Measurements from ENCODE around the gene PI4KA.
A peak's percentile ranks its signal among the peaks of the same experiment; 100 is the strongest.
"Not testable (repeated sequence)": the region's sequence is repeated elsewhere in the genome, so short reads cannot be mapped to it uniquely, and the experiment has no call there.

PI4KA gene

GRCh38 chr22:20775342-20775895, 83.2 kb downstream of the PI4KA start:
- no peak for DNase-seq (ENCODE audit: low spot score)

- no peak for DNase-seq (ENCODE audit: low spot score)
These were observed 83.7 kb downstream of the PI4KA start for GRCh38 chr22:20774882-20775281.

- DNase-seq (ENCODE audit: low spot score), result no peak
These were observed 84.8 kb downstream of the PI4KA start, which contains the start of gene SERPIND1 for GRCh38 chr22:20773793-20774212. Gene SERPIND1, plus strand, starts transcription at chr22:20774113. Its CDS starts 5,200 bp downstream, at chr22:20779313.

GRCh38 chr22:20771918-20772625, 86.5 kb downstream of the PI4KA start:
- no peak for DNase-seq (ENCODE audit: low spot score)

GRCh38 chr22:20769496-20769826, 89.2 kb downstream of the PI4KA start:
- not testable (repeated sequence) for DNase-seq (ENCODE audit: low spot score)

GRCh38 chr22:20766530-20766929, 92.1 kb downstream of the PI4KA start:
- no peak for DNase-seq (ENCODE audit: low spot score)

DNA sequence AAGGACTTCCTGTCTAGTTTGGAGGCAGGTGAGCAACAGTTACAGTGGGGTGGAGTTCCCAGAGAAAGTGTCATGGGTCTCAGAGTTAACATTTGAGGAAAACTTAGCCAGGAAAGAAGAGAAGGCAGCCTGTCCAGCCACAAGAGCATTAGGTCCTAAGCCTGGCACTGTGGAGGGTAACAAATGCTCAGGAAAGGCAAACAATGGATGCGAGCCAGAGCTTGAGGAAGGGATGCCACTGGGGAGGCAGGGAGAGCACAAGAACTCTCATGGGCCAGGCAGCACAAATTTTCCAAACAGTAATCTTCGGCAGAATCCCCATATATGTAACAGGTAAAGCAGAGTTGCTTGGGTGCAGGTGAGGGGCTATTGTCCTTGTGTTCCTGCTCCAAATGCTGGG, 92.7 kb downstream of the PI4KA start:
- no peak for DNase-seq (ENCODE audit: low spot score)

DNA sequence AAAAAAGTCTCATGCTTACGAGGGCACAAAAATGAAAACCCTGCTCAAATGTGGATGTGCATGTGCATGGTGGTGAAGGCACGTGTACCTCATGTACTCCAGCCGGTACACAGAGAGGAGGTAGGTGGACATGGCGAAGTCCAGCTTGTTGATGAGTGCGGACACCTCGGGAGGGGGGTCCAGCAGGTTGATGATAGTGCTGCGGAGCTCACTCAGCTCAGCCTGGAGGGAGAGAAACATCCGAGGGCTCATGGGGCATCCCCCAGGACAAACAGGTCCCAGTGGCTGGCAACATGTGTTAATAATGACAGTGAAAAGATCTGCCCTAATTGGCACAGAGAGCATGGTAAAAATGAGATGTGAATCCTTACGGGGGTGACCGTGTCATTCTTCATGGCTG, 93.9 kb downstream of the PI4KA start:
- DNase-seq (ENCODE audit: low spot score), result no peak

DNA sequence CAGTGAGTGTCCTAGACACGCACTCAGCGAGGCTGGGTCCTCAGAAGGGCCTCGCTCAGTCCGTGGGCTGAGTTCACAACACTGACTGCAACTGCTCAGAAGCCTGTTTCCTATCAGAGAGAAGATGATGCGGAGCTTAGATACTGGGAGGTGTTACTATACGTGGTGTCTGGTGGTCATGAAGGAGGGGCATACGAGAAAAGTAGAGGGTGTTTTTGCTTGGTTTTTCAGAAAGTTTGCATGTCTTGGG, 94.2 kb downstream of the PI4KA start:
- DNase-seq (ENCODE audit: low spot score), result no peak

DNA sequence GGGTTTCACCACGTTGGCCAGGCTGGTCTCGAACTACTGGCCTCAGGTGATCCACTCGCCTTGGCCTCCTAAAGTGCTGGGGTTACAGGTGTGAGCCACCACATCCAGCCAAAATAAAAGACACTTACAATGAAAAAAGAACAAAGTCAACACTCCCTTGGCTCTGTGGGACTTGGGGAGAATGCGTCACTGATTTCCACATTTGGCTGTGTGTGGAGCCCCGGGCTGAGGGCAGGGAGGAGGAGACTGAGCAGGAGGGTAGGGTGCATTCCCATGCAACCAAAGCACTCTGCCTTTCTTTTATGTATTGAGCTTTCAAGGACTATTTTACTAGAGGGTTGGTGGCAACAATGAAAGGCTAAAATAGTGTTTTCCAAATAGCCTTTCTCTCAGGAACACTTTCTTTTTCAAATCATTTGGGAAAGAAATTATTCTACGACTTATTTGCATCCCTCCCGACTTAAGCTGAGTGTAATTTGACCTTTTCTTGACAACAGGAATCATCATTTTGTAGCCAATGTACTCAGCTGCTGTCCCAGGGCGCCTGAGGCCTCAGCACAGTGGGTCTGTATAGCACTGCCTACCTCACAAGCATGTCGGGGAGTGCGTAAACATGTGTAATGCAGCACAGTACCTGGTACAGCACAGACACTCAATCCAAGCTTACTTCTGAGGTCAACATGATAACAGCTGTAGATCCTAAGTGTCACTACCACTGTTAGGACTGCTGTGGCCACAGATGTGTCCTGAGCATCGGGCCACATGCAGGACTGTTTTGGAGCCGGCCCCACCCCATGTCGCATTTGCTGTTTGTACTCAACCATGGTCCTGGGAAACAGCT, 94.8 kb downstream of the PI4KA start:
- no peak for DNase-seq (ENCODE audit: low spot score)

- no peak for DNase-seq (ENCODE audit: low spot score)
These were observed 96.3 kb downstream of the PI4KA start for GRCh38 chr22:20762233-20762796.

DNA sequence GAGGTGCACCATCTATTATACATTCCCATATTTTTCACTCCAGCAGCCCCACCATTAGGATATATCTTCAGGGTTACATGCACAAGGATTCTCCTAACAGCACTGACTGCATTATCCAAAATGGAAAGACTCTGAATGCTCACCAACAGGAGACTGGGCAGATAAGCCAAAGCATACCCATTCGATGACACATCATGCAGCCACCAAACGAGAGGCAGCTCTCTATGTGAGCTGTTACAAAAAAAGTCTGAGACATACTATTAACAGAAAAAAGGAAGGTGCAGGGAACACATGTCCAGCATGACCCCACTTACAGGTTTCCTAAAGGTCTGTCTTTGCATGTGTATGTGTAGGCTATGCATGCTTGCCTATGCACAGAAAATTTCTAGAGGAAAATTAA, 97.1 kb downstream of the PI4KA start:
- DNase-seq (ENCODE audit: low spot score), result no peak

DNA sequence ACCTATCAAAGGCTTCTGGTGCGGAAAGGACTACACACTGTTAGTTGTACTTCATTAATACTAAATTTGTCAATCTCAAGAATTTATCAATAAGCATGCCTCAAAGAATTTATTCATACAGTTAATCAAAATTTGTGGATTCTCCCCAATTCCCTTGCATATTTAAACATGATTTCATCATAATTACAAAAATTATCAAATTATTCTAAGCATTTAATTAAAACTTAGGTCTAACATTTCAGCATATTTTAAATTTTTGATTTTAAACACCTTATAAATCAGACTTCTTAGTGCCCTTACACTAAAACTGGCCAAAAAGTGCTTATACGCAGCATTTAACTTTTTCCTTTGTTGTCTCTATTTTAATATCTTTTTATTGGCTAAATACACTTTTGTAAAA, 98.5 kb downstream of the PI4KA start:
- DNase-seq (ENCODE audit: low spot score), result no peak

- no peak for DNase-seq (ENCODE audit: low spot score)
These were observed 99.9 kb downstream of the PI4KA start for GRCh38 chr22:20758688-20759087.

DNA sequence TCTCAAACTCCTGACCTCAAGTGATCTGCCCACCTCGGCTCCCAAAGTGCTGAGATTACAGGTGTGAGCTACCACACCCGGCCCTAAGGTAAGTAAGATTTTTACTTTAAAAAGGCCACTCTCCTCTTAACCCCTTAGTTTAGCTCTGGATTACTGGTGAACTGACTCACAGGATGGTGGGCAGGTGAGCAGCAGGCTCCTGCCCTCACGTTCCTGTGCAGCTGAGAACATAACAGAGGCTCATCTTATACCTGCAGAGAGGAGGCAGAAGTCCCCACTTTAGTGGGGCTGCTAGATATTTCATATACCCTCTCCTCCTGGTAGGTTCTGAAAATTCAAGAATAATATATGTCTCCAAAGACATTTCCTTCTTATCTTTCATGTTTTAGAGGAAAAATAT, 101.8 kb downstream of the PI4KA start:
- DNase-seq (ENCODE audit: low spot score), result no peak

- DNase-seq (ENCODE audit: low spot score), result no peak
These were observed 105.7 kb downstream of the PI4KA start for GRCh38 chr22:20752873-20753272.

GRCh38 chr22:20752104-20752741, 106.4 kb downstream of the PI4KA start:
- no peak for DNase-seq (ENCODE audit: low spot score)

DNA sequence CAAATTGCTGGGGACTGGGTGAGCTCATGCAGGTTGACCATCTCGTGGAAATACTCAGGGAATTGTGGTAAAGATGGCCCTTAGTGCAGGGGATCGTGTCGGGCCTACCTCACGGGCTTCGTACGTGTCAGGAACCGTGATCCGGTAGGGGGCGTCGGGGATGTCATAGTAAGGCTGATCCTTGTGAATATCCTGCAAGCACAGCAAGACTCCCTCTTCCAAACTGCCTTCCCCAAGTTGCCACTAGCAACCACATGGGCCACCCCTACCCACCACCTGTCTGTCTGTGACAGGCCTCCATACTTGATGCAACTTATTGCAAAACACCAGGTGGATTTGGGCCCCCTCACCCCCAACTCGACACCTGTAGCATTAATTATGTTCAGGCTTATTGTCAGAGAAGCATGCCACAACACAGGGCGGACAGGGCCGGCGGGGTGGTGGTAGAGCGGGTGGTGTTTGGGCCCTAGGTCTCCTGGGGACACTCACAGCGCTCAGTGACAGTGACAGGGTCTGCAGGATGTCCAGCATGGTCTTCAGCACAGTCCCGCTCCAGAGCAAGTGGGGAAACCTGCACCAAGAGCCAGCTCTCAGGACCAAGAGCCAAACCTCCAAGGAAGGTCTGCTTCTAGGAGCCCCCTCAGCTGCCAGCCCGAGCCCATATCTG, 107.3 kb downstream of the PI4KA start:
- no peak for DNase-seq (ENCODE audit: low spot score)

DNA sequence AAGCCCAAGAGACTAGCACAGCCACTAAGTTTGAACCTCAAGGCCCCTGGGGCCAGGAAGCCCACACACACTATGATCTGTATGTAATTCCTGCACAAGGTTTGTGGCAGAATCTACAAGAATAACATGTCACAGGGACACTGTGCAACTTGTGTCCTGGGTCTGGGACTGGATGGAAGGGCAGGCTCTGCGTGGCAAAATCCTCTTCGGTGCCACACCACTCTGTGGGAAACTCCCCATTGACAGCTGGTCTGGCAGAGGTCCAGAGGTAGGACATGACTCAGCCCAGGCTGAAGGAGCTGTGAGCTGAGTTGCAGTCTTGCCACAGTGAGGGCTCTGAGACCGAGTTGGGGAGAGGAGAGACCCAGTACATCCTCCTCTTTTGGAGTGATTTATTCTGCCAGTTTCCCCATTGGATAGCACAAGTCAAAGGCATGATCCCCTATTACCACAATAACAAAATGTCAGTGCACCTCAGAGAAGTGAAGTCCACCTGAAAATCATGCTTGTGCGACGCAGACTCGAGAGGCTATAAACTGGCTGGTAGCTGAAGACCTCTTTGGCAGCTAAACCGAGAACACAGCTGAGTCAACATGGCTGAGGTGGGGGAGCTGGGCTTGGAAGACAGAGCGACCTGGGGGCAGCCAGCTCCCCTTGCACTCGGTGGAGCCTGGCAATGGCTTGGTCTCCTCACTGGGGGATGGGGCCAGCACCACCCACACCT, 108.0 kb downstream of the PI4KA start:
- DNase-seq (ENCODE audit: low spot score), result peak; percentile 29

GRCh38 chr22:20749453-20749852, 109.2 kb downstream of the PI4KA start:
- DNase-seq (ENCODE audit: low spot score), result no peak

DNA sequence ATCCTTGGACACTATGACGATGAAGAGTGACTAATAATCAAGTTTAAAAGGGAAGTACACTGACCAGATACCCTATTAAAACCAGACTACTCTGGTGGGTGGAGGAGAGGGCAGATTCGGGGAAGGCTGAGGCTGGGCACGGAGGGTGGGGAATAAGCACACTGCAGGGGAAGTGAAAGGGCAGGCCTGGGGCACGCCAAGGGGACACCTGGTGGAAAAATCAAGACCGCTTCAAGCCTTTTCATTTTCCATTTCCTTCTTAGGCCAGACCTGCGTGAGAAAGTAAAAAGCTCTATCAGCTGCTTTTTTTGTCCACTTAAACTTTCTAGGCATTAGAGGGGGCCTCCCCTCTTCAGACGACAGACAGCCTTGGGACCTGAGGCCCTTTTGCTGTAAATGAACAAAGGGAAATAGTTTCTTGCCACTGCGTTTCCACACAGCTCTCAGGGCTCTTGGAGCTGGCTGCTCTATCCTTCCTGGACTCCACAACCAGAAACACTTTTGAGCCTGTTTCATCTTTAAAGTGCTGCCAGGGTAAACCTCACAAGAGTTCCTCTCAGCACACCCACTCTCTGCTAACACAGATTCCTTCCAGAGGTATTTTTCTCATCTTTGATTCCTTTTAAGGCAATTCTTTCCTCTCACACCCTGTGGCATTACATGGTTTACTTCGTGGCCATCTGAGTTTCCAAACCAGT, 109.7 kb downstream of the PI4KA start:
- DNase-seq (ENCODE audit: low spot score), result no peak
